ACC112 (cell line): ENCODE measurements around the gene NID2.

Experiments used
- H2AFZ ChIP-seq: fragments of 200-600 bp; sonication (generic); one replicate; pipeline ENCODE4 v1.6.0; 2017; ENCODE audit warnings: antibody characterized with exemption, low read length; ENCODE audit not compliant: unreplicated experiment
- H3K27ac ChIP-seq: fragments of 200-600 bp; sonication (generic); 2 replicates; pipeline ENCODE4 v1.5.1; 2014; ENCODE audit warnings: low read depth, mild to moderate bottlenecking, antibody characterized with exemption, low read length, moderate library complexity
- H3K27me3 ChIP-seq: fragments of 200-600 bp; sonication (generic); 2 replicates; pipeline ENCODE4 v1.6.1; 2014; ENCODE audit warnings: mild to moderate bottlenecking, antibody characterized with exemption, low read length, moderate library complexity, mixed read lengths; ENCODE audit not compliant: insufficient read depth
- H3K36me3 ChIP-seq: fragments of 200-600 bp; sonication (generic); 2 replicates; pipeline ENCODE4 v1.6.1; 2016; ENCODE audit warnings: mild to moderate bottlenecking, antibody characterized with exemption, low read length, moderate library complexity, mixed read lengths; ENCODE audit not compliant: insufficient read depth
- H3K4me1 ChIP-seq: fragments of 200-600 bp; sonication (generic); one replicate; pipeline ENCODE4 v1.6.1; 2016; ENCODE audit warnings: low read length, mixed read lengths; ENCODE audit not compliant: insufficient read depth, unreplicated experiment, control insufficient read depth
- H3K4me3 ChIP-seq: fragments of 200-600 bp; sonication (generic); 2 replicates; pipeline ENCODE4 v1.5.1; 2014; ENCODE audit warnings: mild to moderate bottlenecking, low read depth, low read length
- H3K79me2 ChIP-seq: fragments of 200-600 bp; sonication (generic); one replicate; pipeline ENCODE4 v1.6.0; 2016; ENCODE audit warnings: low read length; ENCODE audit not compliant: control insufficient read depth, unreplicated experiment, insufficient read depth

NID2 gene

GRCh38 chr14:51979088-51979709 lies 89.7 kb downstream of the NID2 start:
- Histone ChIP-seq H3K4me3 (no peak overlapping the region), H2AFZ (no peak overlapping the region), H3K36me3 (no peaks in the 10 kb centered on the region), H3K27me3 (no peaks in the 10 kb centered on the region), H3K4me1 (peaks cover 4% of the 10 kb centered on the region), H3K79me2 (no peaks in the 10 kb centered on the region), H3K27ac (no peak overlapping the region)

DNA sequence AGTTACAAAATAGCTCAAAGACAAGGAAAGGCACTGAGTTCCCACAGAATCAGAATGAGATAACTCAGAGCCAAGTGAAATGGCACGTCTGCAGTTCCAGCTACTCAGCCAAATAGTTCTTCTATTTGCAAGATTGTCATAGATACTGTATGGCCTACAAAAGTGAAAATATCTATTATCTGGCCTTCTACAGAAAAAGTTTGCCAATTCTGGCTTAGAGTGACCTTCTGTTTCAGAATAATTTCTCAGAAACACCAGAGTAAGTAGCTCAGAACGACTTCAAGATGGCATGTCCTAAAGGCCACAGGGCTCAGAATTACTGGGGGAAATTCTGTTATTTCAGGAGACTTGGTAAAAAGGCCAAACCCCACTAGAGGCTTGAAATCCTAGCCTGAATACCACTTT lies 90.2 kb downstream of the NID2 start:
- Histone ChIP-seq H3K4me1 (peaks cover 4% of the 10 kb centered on the region), H3K36me3 (no peaks in the 10 kb centered on the region), H3K27ac (no peak overlapping the region), H3K4me3 (no peak overlapping the region), H3K79me2 (no peaks in the 10 kb centered on the region), H2AFZ (no peak overlapping the region), H3K27me3 (no peaks in the 10 kb centered on the region)

DNA sequence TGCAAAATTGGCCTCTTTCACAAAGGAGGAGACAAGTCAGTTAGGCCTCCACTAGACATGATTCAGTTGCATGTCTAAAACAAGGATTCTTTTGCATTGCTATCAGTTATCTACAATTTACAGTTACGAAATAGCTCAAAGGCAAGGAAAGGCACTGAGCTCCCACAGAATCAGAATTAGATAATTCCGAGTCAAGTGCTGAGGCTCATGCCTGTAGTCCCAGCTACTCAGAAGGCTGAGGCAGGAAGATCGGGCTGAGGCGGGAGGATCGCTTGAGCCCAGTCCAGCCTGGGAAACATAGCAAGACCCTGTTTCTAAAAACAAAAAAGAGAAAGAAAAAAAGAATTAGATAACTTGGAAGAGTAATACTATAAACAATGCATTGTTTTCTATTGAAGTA lies 91.8 kb downstream of the NID2 start:
- H3K79me2 ChIP-seq, result no peaks in the 10 kb centered on the region
- no peak overlapping the region for H3K27ac ChIP-seq
- no peaks in the 10 kb centered on the region for H3K36me3 ChIP-seq
- peaks cover 4% of the 10 kb centered on the region for H3K4me1 ChIP-seq
- H2AFZ ChIP-seq, result no peak overlapping the region
- H3K27me3 ChIP-seq, result no peaks in the 10 kb centered on the region
- H3K4me3 ChIP-seq, result no peak overlapping the region

GRCh38 chr14:51972566-51972965 lies 96.3 kb downstream of the NID2 start:
- no peaks in the 10 kb centered on the region for H3K79me2 ChIP-seq
- H2AFZ ChIP-seq, result no peak overlapping the region
- no peaks in the 10 kb centered on the region for H3K4me1 ChIP-seq
- no peaks in the 10 kb centered on the region for H3K36me3 ChIP-seq
- H3K4me3 ChIP-seq, result no peak overlapping the region
- no peaks in the 10 kb centered on the region for H3K27me3 ChIP-seq
- H3K27ac ChIP-seq, result no peak overlapping the region

DNA sequence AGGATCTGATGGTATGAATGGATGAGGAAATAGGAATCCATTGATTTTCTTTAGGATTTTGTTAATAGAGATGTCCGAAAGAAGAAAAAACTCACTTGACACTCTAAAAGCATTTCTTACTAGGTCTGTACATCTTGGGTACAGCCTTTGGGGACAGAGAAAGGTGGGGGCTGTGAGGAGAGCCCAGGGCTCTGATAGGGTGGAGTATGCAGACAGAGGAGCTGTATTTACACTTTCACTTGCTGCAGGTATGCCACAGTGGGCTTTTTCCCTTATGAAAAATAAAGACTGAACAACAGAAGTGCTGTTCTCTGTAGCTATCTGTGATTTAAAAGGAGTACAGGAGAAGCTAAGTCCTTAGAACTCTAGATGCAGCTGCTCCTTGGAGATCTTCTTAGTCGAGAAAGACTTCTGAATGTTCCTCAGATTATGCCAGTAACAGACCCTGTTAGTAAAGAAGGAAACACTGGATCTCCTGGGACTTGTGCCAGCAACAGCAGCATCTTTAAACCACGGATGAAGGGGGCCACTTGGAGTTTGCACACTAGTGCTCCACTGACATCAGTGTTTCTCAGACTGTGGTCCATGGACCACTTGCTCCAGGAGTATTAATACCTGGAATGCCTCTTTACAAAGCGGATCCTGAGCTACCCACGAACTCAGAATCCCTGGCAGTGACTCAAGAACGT lies 98.9 kb downstream of the NID2 start:
- H3K36me3 ChIP-seq, result no peaks in the 10 kb centered on the region
- H3K79me2 ChIP-seq, result no peaks in the 10 kb centered on the region
- no peak overlapping the region for H3K27ac ChIP-seq
- no peak overlapping the region for H3K4me3 ChIP-seq
- H3K4me1 ChIP-seq, result no peaks in the 10 kb centered on the region
- H2AFZ ChIP-seq, result no peak overlapping the region
- H3K27me3 ChIP-seq, result no peaks in the 10 kb centered on the region

DNA sequence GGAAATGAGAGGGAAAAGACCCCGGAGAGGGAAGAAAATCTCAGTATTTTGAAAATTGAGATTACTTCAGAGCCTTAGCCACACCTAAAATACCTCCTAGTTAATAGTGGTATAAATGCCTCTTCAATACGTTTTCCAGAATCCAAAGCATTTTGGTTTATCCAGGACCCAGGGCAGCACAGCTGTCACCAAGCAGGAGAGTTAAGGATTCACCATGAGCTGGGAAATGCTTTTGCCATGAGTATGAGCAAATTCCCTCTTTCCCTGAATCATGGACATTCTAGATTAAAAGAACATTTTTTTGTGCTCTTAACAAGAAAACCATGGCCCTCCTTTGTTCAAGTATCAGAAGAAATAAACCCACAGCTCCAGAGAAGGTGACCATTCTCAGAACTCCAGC lies 101.3 kb downstream of the NID2 start:
- no peak overlapping the region for H2AFZ ChIP-seq
- no peaks in the 10 kb centered on the region for H3K36me3 ChIP-seq
- peaks cover 6% of the 10 kb centered on the region for H3K4me1 ChIP-seq
- H3K79me2 ChIP-seq, result no peaks in the 10 kb centered on the region
- H3K27me3 ChIP-seq, result no peaks in the 10 kb centered on the region
- H3K4me3 ChIP-seq, result no peak overlapping the region
- H3K27ac ChIP-seq, result no peak overlapping the region

GRCh38 chr14:51963286-51963685 lies 105.6 kb downstream of the NID2 start:
- no peaks in the 10 kb centered on the region for H3K79me2 ChIP-seq
- H3K27ac ChIP-seq, result no peak overlapping the region
- H2AFZ ChIP-seq, result peak overlapping the region; percentile 88
- H3K4me3 ChIP-seq, result peak overlapping the region; percentile 64
- peaks cover 10% of the 10 kb centered on the region for H3K36me3 ChIP-seq
- H3K4me1 ChIP-seq, result peaks cover 10% of the 10 kb centered on the region
- no peaks in the 10 kb centered on the region for H3K27me3 ChIP-seq

GRCh38 chr14:51962711-51963110 lies 106.1 kb downstream of the NID2 start:
- H3K4me1 ChIP-seq, result peaks cover 10% of the 10 kb centered on the region
- H3K79me2 ChIP-seq, result no peaks in the 10 kb centered on the region
- no peaks in the 10 kb centered on the region for H3K27me3 ChIP-seq
- no peak overlapping the region for H3K27ac ChIP-seq
- H3K4me3 ChIP-seq, result peak overlapping the region; percentile 64
- peak overlapping the region; percentile 88 for H2AFZ ChIP-seq
- peaks cover 10% of the 10 kb centered on the region for H3K36me3 ChIP-seq

DNA sequence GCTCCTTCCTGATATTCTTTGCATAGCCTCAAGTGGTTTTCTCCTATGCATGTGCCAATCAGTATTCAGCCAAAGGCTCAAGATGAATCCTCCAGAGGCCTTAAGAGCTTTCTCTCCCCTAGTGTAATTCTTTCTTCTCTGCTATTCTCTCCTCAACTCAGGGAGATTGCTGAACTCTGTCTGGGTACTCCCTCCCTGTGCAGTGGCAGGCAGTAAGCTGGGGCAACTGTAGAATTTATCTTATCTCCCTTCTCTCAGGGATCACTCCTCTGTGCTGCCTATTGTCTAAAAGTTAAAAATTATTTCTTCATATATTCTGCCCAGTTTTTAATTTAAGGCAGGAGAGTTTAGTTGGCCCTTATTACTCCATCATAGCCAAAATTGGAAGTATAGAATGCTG lies 108.0 kb downstream of the NID2 start:
- Histone ChIP-seq H3K27me3 (no peaks in the 10 kb centered on the region), H2AFZ (no peak overlapping the region), H3K79me2 (no peaks in the 10 kb centered on the region), H3K27ac (no peak overlapping the region), H3K4me1 (peaks cover 10% of the 10 kb centered on the region), H3K4me3 (no peak overlapping the region), H3K36me3 (peaks cover 19% of the 10 kb centered on the region)

DNA sequence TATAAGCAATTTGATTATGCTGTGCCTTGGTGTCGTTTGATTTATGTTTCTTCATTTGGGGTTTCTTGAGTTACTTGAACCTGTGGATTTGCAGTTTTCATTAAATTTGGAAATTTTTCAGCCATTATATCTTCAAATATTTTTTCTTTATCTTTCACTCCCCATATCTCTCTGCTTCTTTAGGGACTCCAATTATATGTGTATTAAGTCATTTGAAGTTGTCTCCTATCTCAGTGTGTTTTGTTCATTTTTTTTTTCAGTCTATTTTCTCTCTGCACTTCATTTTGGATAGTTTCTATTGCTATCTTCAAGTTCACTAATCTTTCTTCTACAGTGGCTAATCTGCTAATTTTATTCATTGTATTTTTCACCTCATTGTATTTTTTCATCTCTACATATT lies 108.9 kb downstream of the NID2 start:
- Histone ChIP-seq H3K27ac (no peak overlapping the region), H3K4me3 (no peak overlapping the region), H3K27me3 (no peaks in the 10 kb centered on the region), H3K79me2 (no peaks in the 10 kb centered on the region), H3K4me1 (peaks cover 10% of the 10 kb centered on the region), H2AFZ (no peak overlapping the region), H3K36me3 (peaks cover 19% of the 10 kb centered on the region)

GRCh38 chr14:51957950-51958349 lies 110.9 kb downstream of the NID2 start:
- no peaks in the 10 kb centered on the region for H3K27me3 ChIP-seq
- no peak overlapping the region for H3K4me3 ChIP-seq
- H2AFZ ChIP-seq, result no peak overlapping the region
- peaks cover 9% of the 10 kb centered on the region for H3K4me1 ChIP-seq
- H3K36me3 ChIP-seq, result peaks cover 19% of the 10 kb centered on the region
- H3K27ac ChIP-seq, result no peak overlapping the region
- H3K79me2 ChIP-seq, result no peaks in the 10 kb centered on the region
